Lower lobe of right lung (tissue), 2 donors: Measurements from ENCODE around the gene PLEKHA7. TPM values are rescaled to one million over a fixed set of nuclear protein-coding genes. Genes with fewer than 3 reads are reported as not detected.
A peak's percentile ranks its signal among the peaks of the same experiment; 100 is the strongest.
"Not testable (repeated sequence)": the region's sequence is repeated elsewhere in the genome, so short reads cannot be mapped to it uniquely, and the experiment has no call there.

Source experiments
- ATAC-seq, 2 donors: fragments of 200-7000 bp; cut with Tn5 transposase; one replicate each; pipeline ENCODE4 v1.9.1; 2020 to 2022; ENCODE audit warnings: mild to moderate bottlenecking in 2 of 2, moderate library complexity in 2 of 2
- DNase-seq: peaks from one replicate; pipeline ENCODE4 v3.0.0-alpha.2; 2020
- H3K27ac ChIP-seq: fragments of 200-600 bp; one replicate; pipeline ENCODE4 v1.8.0; 2022
- H3K27me3 ChIP-seq: fragments of 200-600 bp; one replicate; pipeline ENCODE4 v1.8.0; 2022; ENCODE audit warnings: low read depth
- H3K36me3 ChIP-seq: fragments of 200-600 bp; one replicate; pipeline ENCODE4 v1.8.0; 2022; ENCODE audit warnings: mild to moderate bottlenecking
- H3K4me1 ChIP-seq: fragments of 200-600 bp; one replicate; pipeline ENCODE4 v1.8.0; 2022
- H3K4me3 ChIP-seq: fragments of 200-600 bp; one replicate; pipeline ENCODE4 v1.8.0; 2022; ENCODE audit warnings: mild to moderate bottlenecking
- H3K9me3 ChIP-seq: fragments of 200-600 bp; one replicate; pipeline ENCODE4 v1.8.0; 2022
- intact Hi-C: fragments of 100-400 bp; cut with DNase I; formaldehyde crosslinking; loops from one replicate; pipeline ENCODE4 v1.11.0; 2022
- total RNA-seq: library from RNA; stranded (reverse); fragmentation: NEBNext Ultra II Directional; extraction: Animal tissue kit (Norgen Biotek cat#: 25700); gene quantifications from one replicate; pipeline ENCODE4 v1.2.1, GENCODE V29; 2021
- TF ChIP-seq, protein P1 (sequence below): fragments of 200-600 bp; IDR thresholded peaks from one replicate; pipeline ENCODE4 v1.8.0; 2022; ENCODE audit warnings: antibody characterized with exemption, mild to moderate bottlenecking
- donor health status: DM: no; HTN: yes; CAD: no; lungs with severe emphysema.

Gene PLEKHA7
- total RNA-seq, 1 donor from 2014 or later = 44.0 TPM

- Histone ChIP-seq H3K4me1 (peaks cover 21% of the 10 kb centered on the region), H3K27me3 (peaks cover 18% of the 10 kb centered on the region), H3K27ac (no peak overlapping the region), H3K36me3 (no peaks in the 10 kb centered on the region), H3K9me3 (no peaks in the 10 kb centered on the region), H3K4me3 (no peak overlapping the region)
- DNase-seq (no peak), ATAC-seq (no peak)
- intact Hi-C loops = no loop called here
- TF ChIP-seq, protein P1, sequence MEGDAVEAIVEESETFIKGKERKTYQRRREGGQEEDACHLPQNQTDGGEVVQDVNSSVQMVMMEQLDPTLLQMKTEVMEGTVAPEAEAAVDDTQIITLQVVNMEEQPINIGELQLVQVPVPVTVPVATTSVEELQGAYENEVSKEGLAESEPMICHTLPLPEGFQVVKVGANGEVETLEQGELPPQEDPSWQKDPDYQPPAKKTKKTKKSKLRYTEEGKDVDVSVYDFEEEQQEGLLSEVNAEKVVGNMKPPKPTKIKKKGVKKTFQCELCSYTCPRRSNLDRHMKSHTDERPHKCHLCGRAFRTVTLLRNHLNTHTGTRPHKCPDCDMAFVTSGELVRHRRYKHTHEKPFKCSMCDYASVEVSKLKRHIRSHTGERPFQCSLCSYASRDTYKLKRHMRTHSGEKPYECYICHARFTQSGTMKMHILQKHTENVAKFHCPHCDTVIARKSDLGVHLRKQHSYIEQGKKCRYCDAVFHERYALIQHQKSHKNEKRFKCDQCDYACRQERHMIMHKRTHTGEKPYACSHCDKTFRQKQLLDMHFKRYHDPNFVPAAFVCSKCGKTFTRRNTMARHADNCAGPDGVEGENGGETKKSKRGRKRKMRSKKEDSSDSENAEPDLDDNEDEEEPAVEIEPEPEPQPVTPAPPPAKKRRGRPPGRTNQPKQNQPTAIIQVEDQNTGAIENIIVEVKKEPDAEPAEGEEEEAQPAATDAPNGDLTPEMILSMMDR = no peak
Observed at GRCh38 chr11:16921019-16921418, 93.2 kb downstream of the PLEKHA7 start.

DNA sequence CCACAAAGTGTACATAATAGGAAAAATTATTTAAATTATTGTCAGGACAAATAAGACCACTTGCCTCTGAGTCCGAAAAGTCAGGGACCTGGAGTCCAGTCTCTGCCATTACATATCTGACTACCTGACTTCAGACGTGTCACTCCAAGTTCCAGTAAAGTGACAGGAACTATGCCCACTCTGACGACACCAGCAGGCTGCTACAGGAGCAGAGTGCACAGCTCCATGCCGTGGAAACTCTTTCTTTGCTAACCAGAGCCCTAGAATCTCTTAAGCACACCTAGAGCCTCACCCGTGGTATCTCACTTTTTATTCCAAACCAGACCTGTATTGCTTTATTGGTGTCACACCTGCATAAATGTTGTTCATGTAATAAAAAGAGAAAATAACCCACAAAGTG lies 93.7 kb downstream of the PLEKHA7 start:
- no peak overlapping the region for H3K27ac ChIP-seq
- H3K4me3 ChIP-seq = no peak overlapping the region
- H3K27me3 ChIP-seq = peaks cover 14% of the 10 kb centered on the region
- intact Hi-C loops = no loop called here
- H3K4me1 ChIP-seq = peaks cover 16% of the 10 kb centered on the region
- H3K36me3 ChIP-seq = no peaks in the 10 kb centered on the region
- no peaks in the 10 kb centered on the region for H3K9me3 ChIP-seq
- no peak for ATAC-seq
- no peak for DNase-seq
- TF ChIP-seq, protein P1 = no peak

DNA sequence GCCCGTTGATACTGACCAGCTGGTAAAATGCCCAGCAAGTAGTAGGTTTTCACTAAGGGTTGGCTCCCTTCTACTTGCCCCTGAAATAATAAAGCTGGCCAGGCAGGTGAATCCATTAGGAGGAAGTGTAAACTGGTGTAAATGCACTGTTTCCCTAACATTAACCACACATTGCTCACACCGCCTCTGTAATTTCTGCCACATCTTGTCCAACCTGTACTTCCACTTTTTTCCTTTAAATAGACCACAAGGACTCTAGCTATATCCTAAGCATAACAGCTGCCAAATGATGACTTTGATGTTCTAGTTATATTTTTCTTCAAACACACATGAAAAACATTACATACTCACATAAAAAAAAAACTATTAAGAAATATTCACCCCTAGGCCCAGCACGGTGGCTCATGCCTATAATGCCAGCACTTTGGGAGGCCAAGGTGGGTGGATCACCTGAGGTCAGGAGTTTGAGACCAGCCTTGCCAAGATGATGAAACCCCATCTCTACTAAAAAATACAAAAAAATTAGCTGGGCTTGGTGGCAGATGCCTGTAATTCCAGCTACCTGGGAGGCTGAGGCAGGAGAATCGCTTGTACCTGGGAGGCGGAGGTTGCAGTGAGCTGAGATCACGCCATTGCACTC lies 95.6 kb downstream of the PLEKHA7 start:
- H3K9me3 ChIP-seq, H3K4me1 ChIP-seq, DNase-seq, H3K27ac ChIP-seq, intact Hi-C loops, H3K4me3 ChIP-seq, H3K27me3 ChIP-seq, H3K36me3 ChIP-seq: not testable (repeated sequence)
- ATAC-seq = peak; percentile 69 to 72

DNA sequence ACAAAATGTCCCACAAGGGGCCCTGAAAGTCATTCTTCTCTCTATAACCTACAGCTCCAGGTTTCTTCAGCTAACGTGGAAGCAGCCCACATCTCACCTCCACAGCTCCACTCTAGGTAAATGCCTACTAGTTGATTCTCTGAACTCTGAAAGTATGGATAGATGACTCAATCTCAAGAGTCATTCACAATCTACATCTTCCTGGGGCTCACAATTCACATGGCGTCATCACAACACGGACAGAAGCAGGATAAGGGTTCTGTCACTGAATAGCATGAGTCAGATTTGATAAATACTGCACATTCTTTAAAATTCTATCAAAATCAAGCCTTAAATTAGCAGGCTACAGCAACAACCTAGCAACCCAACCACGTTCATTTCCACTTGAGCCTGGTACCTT lies 96.3 kb downstream of the PLEKHA7 start:
- Histone ChIP-seq H3K27ac (no peak overlapping the region), H3K36me3 (no peaks in the 10 kb centered on the region), H3K27me3 (no peaks in the 10 kb centered on the region), H3K4me3 (no peak overlapping the region), H3K4me1 (no peaks in the 10 kb centered on the region), H3K9me3 (no peaks in the 10 kb centered on the region)
- DNase-seq (no peak), ATAC-seq (no peak)
- TF ChIP-seq, protein P1 = no peak
- intact Hi-C loops = no loop called here

DNA sequence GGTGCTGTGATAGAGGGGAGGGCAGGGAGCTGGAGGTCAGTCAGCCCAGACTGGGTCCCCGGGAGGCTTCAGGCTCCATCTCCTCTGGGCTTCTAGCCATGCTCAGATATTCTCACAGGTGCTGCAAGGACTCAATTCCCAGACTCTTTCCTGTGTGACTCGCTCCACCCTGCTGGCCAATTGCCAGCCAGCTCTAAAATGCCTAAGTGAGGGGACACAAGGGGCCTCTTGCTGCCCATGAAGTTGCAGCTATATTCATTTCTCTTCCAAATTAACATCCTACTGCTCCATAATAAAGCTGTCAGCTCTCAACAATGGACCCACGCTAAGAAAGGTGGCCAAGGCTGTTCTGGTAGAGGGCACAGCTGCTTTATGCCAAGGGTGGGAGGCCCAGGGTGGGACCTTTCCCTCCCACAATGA lies 101.5 kb downstream of the PLEKHA7 start:
- Histone ChIP-seq H3K9me3 (no peaks in the 10 kb centered on the region), H3K27ac (no peak overlapping the region), H3K4me3 (no peak overlapping the region), H3K36me3 (no peaks in the 10 kb centered on the region), H3K27me3 (no peaks in the 10 kb centered on the region), H3K4me1 (no peaks in the 10 kb centered on the region)
- ATAC-seq = no peak
- intact Hi-C loops = no loop called here
- DNase-seq = no peak
- TF ChIP-seq, protein P1 = no peak

DNA sequence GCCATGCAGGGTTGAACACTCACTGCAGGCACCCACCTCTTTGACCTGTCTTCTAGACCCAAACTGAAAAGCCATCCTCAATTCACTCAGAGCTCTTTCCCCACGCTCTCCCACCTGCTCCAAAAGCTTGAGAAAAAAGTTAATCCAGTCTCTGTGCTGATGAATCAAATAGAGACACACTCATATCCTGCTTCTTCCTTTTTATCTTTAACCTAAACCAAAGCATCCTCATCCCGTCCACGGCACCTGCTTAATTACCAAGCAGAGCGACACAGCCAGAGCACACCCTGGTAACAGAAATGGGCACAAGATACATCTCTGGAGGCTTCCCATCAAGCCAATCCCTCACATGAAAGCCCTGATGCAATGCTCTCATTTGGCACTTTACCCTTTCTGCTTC lies 102.6 kb downstream of the PLEKHA7 start:
- intact Hi-C loops = no loop called here
- H3K36me3 ChIP-seq = no peaks in the 10 kb centered on the region
- no peaks in the 10 kb centered on the region for H3K27me3 ChIP-seq
- DNase-seq (no peak), ATAC-seq (no peak)
- H3K4me1 ChIP-seq = no peaks in the 10 kb centered on the region
- TF ChIP-seq, protein P1 = no peak
- no peaks in the 10 kb centered on the region for H3K9me3 ChIP-seq
- H3K4me3 ChIP-seq = no peak overlapping the region
- no peak overlapping the region for H3K27ac ChIP-seq
